H9 (cell line): ENCODE measurements around the gene TTC12. TPM values are rescaled to one million over a fixed set of nuclear protein-coding genes. Genes with fewer than 3 reads are reported as not detected.

Experiments
- DNase-seq: peaks from one replicate; pipeline ENCODE4 v3.0.0-alpha.2; 2017
- H2AFZ ChIP-seq: one replicate; pipeline ENCODE4 v1.6.1; 2013; ENCODE audit warnings: mild to moderate bottlenecking, low read length, control low read depth, moderate library complexity
- H2AK5ac ChIP-seq: 2 replicates; pipeline ENCODE4 v1.6.1; 2013; ENCODE audit warnings: low read length, control low read depth, mixed read lengths; ENCODE audit not compliant: insufficient read length
- H2BK120ac ChIP-seq: one replicate; pipeline ENCODE4 v1.6.1; 2013; ENCODE audit warnings: low read depth, mild to moderate bottlenecking, low read length, control low read depth, inconsistent platforms; ENCODE audit not compliant: poor library complexity, severe bottlenecking
- H2BK12ac ChIP-seq: 2 replicates; pipeline ENCODE4 v1.6.1; 2013; ENCODE audit warnings: low read length, control low read depth, mixed read lengths, low read depth; ENCODE audit not compliant: insufficient read length
- H2BK15ac ChIP-seq: 2 replicates; pipeline ENCODE4 v1.6.1; 2013; ENCODE audit warnings: low read depth, low read length, control low read depth
- H2BK20ac ChIP-seq: one replicate; pipeline ENCODE4 v1.6.1; 2013; ENCODE audit warnings: low read depth, mild to moderate bottlenecking, low read length, control low read depth, inconsistent platforms; ENCODE audit not compliant: poor library complexity, severe bottlenecking
- H2BK5ac ChIP-seq: 2 replicates; pipeline ENCODE4 v1.6.1; 2013; ENCODE audit warnings: low read length, control low read depth, mixed read lengths; ENCODE audit not compliant: insufficient read length
- H3K14ac ChIP-seq: 2 replicates; pipeline ENCODE4 v1.6.1; 2013; ENCODE audit warnings: low read length, control low read depth; ENCODE audit not compliant: insufficient read depth
- H3K18ac ChIP-seq: 2 replicates; pipeline ENCODE4 v1.6.1; 2013; ENCODE audit warnings: low read depth, mild to moderate bottlenecking, mixed read lengths, low read length, control low read depth; ENCODE audit not compliant: insufficient read length
- H3K23ac ChIP-seq: 2 replicates; pipeline ENCODE4 v1.6.1; 2013; ENCODE audit warnings: low read length, control low read depth, mixed read lengths, low read depth; ENCODE audit not compliant: insufficient read length
- H3K23me2 ChIP-seq: 2 replicates; pipeline ENCODE4 v1.6.1; 2013; ENCODE audit warnings: low read depth, mild to moderate bottlenecking, mixed read lengths, low read length, control low read depth; ENCODE audit not compliant: insufficient read length, poor library complexity, severe bottlenecking
- H3K27ac ChIP-seq: 2 replicates; pipeline ENCODE4 v1.5.1; 2013; ENCODE audit warnings: low read length, control low read depth, mixed read lengths, low read depth; ENCODE audit not compliant: insufficient read length
- H3K27me3 ChIP-seq: 2 replicates; pipeline ENCODE4 v1.6.1; 2013; ENCODE audit warnings: low read length, control low read depth, inconsistent platforms; ENCODE audit not compliant: insufficient read depth
- H3K4ac ChIP-seq: 2 replicates; pipeline ENCODE4 v1.6.1; 2013; ENCODE audit warnings: low read depth, mild to moderate bottlenecking, control low read depth, inconsistent platforms, low read length, moderate library complexity
- H3K4me1 ChIP-seq: 2 replicates; pipeline ENCODE4 v1.6.1; 2013; ENCODE audit warnings: low read length, control low read depth, inconsistent platforms; ENCODE audit not compliant: insufficient read depth
- H3K4me2 ChIP-seq: 2 replicates; pipeline ENCODE4 v1.6.1; 2013; ENCODE audit warnings: low read length, control low read depth, mixed read lengths; ENCODE audit not compliant: insufficient read length, insufficient read depth
- H3K56ac ChIP-seq: 2 replicates; pipeline ENCODE4 v1.6.1; 2013; ENCODE audit warnings: low read depth, mild to moderate bottlenecking, mixed read lengths, low read length, control low read depth; ENCODE audit not compliant: insufficient read length
- H3K79me1 ChIP-seq: 2 replicates; pipeline ENCODE4 v1.6.1; 2013; ENCODE audit warnings: low read depth, mild to moderate bottlenecking, moderate library complexity, low read length, control low read depth, inconsistent platforms; ENCODE audit not compliant: insufficient read depth, poor library complexity, severe bottlenecking
- H3K79me2 ChIP-seq: 2 replicates; pipeline ENCODE4 v1.6.1; 2013; ENCODE audit warnings: low read length, control low read depth, inconsistent platforms; ENCODE audit not compliant: insufficient read depth
- H3K9ac ChIP-seq: 2 replicates; pipeline ENCODE4 v1.6.1; 2013; ENCODE audit warnings: low read length, control low read depth, mixed read lengths; ENCODE audit not compliant: insufficient read length; ENCODE audit errors: extremely low read depth
- H3K9me3 ChIP-seq: one replicate; pipeline ENCODE4 v1.6.1; 2013; ENCODE audit warnings: low read depth, low read length, inconsistent platforms; ENCODE audit not compliant: control insufficient read depth
- H3T11ph ChIP-seq: one replicate; pipeline ENCODE4 v1.6.1; 2013; ENCODE audit warnings: mild to moderate bottlenecking, low read length, control low read depth, inconsistent platforms
- H4K20me1 ChIP-seq: one replicate; pipeline ENCODE4 v1.6.1; 2013; ENCODE audit not compliant: control insufficient read depth, insufficient read length, insufficient read depth
- H4K5ac ChIP-seq: 2 replicates; pipeline ENCODE4 v1.6.1; 2013; ENCODE audit warnings: low read depth, mild to moderate bottlenecking, mixed read lengths, low read length, control low read depth; ENCODE audit not compliant: insufficient read length
- H4K8ac ChIP-seq: replicated peaks from 2 replicates; pipeline ENCODE4 v1.6.1; 2013; ENCODE audit warnings: low read length, control low read depth, mixed read lengths, low read depth; ENCODE audit not compliant: insufficient read length
- H4K91ac ChIP-seq: 2 replicates; pipeline ENCODE4 v1.6.1; 2013; ENCODE audit warnings: low read depth, mild to moderate bottlenecking, moderate library complexity, mixed read lengths, low read length, control low read depth; ENCODE audit not compliant: insufficient read length
- H3K27ac Mint-ChIP-seq, 3 experiments: 2 replicates in 2 of 3; 3 replicates in 1 of 3; pipeline ENCODE4 v1.8.0; 2020 to 2021; ENCODE audit warnings: mixed read lengths in 3 of 3, mild to moderate bottlenecking in 1 of 3, moderate library complexity in 1 of 3
- H3K27me3 Mint-ChIP-seq: 2 replicates; pipeline ENCODE4 v1.8.0; 2021; ENCODE audit warnings: low read depth, mild to moderate bottlenecking, moderate library complexity, mixed read lengths
- H3K36me3 Mint-ChIP-seq, 3 experiments: 2 replicates in 2 of 3; 3 replicates in 1 of 3; pipeline ENCODE4 v1.8.0; 2020 to 2021; ENCODE audit warnings: low read depth in 3 of 3, mixed read lengths in 3 of 3; ENCODE audit not compliant: insufficient read depth in 1 of 3
- H3K4me1 Mint-ChIP-seq, 2 experiments: 2 replicates each; pipeline ENCODE4 v1.8.0; 2020; ENCODE audit warnings: mixed read lengths in 2 of 2
- H3K4me3 Mint-ChIP-seq, 2 experiments: 2 replicates in 1 of 2; 3 replicates in 1 of 2; pipeline ENCODE4 v1.8.0; 2020 to 2021; ENCODE audit warnings: mild to moderate bottlenecking in 2 of 2, mixed read lengths in 2 of 2, moderate library complexity in 1 of 2
- H3K9me3 Mint-ChIP-seq, 2 experiments: 2 replicates in 1 of 2; 3 replicates in 1 of 2; pipeline ENCODE4 v1.8.0; 2020; ENCODE audit warnings: mild to moderate bottlenecking in 2 of 2, mixed read lengths in 2 of 2, moderate library complexity in 1 of 2
- WGBS: extraction: QIAGEN DNeasy Blood & Tissue Kit; methylation state at CpG from one replicate; pipeline ENCODE4 v1.1.7; 2013; ENCODE audit warnings: missing lambda C conversion rate, low lambda C conversion rate, mixed read lengths; ENCODE audit not compliant: insufficient read length; ENCODE audit errors: extremely low coverage; 5-methylcytosine and 5-hydroxymethylcytosine counted together
- total RNA-seq: library from RNA; stranded (reverse); gene quantifications from 2 replicates; pipeline ENCODE4 v1.2.1, GENCODE V29; 2021
- TF ChIP-seq, protein P1 (sequence below): fragments of 200-600 bp; sonication (generic); conservative IDR thresholded peaks from 3 replicates; pipeline ENCODE4 v1.8.0; 2021; ENCODE audit warnings: antibody characterized with exemption, mild to moderate bottlenecking

TTC12 gene
- total RNA-seq, 1 experiment from 2014 or later, result 8.3 TPM

DNA sequence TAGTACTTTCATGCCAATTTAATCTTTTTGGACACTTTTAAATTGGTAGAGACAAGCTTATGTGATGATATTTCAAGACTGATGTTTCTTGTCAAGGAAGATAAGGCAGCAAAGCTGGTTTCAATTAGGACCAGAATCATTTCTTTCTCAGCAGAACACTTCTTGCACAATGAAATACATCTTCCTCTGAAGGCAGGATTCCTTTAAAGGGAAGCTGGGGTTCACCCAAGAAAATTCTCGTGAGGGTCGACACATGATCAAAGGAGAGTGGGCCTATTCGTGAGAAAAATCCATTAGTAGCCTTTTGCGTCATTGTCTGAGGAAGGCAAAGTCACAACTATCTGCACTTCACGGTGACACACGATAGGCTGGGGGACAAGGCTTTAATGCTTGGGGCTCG lies 17.6 kb downstream of the TTC12 start:
- H3K23me2 ChIP-seq, result no peaks in the 10 kb centered on the region
- no peak overlapping the region for H3K4me3 Mint-ChIP-seq
- H3K56ac ChIP-seq, result no peak overlapping the region
- no peaks in the 10 kb centered on the region for H3K27me3 Mint-ChIP-seq
- H4K20me1 ChIP-seq, result no peaks in the 10 kb centered on the region
- no peak overlapping the region for H3K4me2 ChIP-seq
- no peaks in the 10 kb centered on the region for H3K79me1 ChIP-seq
- H3K27ac Mint-ChIP-seq, result no peak overlapping the region
- peaks cover 4 to 8% of the 10 kb centered on the region in 2 experiments; a peak in 3 of 4 replicates for H3K4me1 Mint-ChIP-seq
- H2BK5ac ChIP-seq, result no peak overlapping the region
- no peak overlapping the region for H2BK20ac ChIP-seq
- H3K27ac ChIP-seq, result no peak overlapping the region
- no peaks in the 10 kb centered on the region for H3K4me1 ChIP-seq
- no peak overlapping the region for H4K5ac ChIP-seq
- H2AK5ac ChIP-seq, result no peak overlapping the region
- H2AFZ ChIP-seq, result no peak overlapping the region
- H2BK15ac ChIP-seq, result no peak overlapping the region
- H4K91ac ChIP-seq, result no peak overlapping the region
- H3K27me3 ChIP-seq, result no peaks in the 10 kb centered on the region
- H3K9me3 Mint-ChIP-seq, result no peaks in the 10 kb centered on the region
- no peak overlapping the region for H3K4ac ChIP-seq
- H3K9me3 ChIP-seq, result no peaks in the 10 kb centered on the region
- H3K18ac ChIP-seq, result no peak overlapping the region
- no peak overlapping the region for H4K8ac ChIP-seq
- H3T11ph ChIP-seq, result no peak overlapping the region
- H3K23ac ChIP-seq, result no peak overlapping the region
- TF ChIP-seq, protein P1, sequence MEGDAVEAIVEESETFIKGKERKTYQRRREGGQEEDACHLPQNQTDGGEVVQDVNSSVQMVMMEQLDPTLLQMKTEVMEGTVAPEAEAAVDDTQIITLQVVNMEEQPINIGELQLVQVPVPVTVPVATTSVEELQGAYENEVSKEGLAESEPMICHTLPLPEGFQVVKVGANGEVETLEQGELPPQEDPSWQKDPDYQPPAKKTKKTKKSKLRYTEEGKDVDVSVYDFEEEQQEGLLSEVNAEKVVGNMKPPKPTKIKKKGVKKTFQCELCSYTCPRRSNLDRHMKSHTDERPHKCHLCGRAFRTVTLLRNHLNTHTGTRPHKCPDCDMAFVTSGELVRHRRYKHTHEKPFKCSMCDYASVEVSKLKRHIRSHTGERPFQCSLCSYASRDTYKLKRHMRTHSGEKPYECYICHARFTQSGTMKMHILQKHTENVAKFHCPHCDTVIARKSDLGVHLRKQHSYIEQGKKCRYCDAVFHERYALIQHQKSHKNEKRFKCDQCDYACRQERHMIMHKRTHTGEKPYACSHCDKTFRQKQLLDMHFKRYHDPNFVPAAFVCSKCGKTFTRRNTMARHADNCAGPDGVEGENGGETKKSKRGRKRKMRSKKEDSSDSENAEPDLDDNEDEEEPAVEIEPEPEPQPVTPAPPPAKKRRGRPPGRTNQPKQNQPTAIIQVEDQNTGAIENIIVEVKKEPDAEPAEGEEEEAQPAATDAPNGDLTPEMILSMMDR, result no peak
- H3K79me2 ChIP-seq, result no peaks in the 10 kb centered on the region
- H3K36me3 Mint-ChIP-seq, result peaks cover 0 to 5% (median 0%) of the 10 kb centered on the region in 3 experiments; a peak in 2 of 7 replicates
- H3K14ac ChIP-seq, result no peak overlapping the region
- no peak for DNase-seq
- no peak overlapping the region for H2BK12ac ChIP-seq
- WGBS, result no CpG with 5 or more reads among the region's 7 CpGs
- H3K9ac ChIP-seq, result no peak overlapping the region
- no peak overlapping the region for H2BK120ac ChIP-seq
